Peyer's patch (tissue), 4 donors: ENCODE results near the gene PXDN.

Experiments used
- POLR2A ChIP-seq, 2 donors: fragments of 450-650 bp; IDR thresholded peaks; one replicate each; pipeline ENCODE4 v1.5.1; 2017; ENCODE audit warnings: antibody characterized with exemption in 2 of 2, mild to moderate bottlenecking in 2 of 2, moderate library complexity in 2 of 2
- TF ChIP-seq, protein P1 (sequence below), 6 experiments: fragments of 450-650 bp in 4 of 6; fragments of 200-600 bp in 2 of 6; sonication (generic) in 1 of 6; IDR thresholded peaks; one replicate each; pipeline ENCODE4 v1.5.1; 2017 to 2019; ENCODE audit warnings: antibody characterized with exemption in 6 of 6, mild to moderate bottlenecking in 3 of 6, moderate library complexity in 1 of 6

DNA sequence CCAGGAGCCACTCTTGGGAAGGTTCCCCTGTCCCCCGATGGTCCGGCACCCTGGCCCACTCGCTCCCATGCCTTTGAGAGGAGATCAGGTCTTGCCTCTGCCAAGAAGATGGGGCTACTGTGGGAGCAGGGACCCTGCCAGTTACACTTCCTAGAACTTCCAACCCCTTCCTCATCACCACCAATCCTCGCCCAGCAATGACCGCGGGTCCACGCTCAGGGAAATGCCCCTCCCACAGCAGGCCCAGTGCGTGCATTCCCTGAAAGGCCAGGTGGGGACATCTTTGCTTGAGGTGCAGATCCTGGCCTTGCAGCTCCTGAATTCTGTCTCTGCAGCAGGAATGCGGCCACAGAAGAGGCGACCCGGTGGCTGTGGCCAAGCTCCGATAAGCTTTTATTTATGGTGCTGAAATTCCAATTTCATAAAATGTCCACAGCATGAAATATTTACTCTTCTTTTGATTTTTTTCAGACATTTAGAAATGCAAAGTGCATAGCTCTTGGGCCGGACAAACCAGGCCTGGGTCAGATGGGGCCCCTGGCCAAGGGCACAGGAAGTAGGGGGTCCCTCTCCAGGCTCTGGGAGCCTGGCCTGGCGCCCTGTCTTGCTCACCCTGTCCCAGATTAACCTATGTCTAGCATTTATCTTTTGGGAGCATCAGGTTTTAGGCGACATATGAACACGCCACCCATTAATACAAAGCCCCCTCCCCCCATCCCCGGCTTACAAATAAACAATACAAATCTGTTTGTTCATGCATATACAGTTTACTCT, 29.8 kb downstream of the PXDN start:
- TF ChIP-seq, protein P1, sequence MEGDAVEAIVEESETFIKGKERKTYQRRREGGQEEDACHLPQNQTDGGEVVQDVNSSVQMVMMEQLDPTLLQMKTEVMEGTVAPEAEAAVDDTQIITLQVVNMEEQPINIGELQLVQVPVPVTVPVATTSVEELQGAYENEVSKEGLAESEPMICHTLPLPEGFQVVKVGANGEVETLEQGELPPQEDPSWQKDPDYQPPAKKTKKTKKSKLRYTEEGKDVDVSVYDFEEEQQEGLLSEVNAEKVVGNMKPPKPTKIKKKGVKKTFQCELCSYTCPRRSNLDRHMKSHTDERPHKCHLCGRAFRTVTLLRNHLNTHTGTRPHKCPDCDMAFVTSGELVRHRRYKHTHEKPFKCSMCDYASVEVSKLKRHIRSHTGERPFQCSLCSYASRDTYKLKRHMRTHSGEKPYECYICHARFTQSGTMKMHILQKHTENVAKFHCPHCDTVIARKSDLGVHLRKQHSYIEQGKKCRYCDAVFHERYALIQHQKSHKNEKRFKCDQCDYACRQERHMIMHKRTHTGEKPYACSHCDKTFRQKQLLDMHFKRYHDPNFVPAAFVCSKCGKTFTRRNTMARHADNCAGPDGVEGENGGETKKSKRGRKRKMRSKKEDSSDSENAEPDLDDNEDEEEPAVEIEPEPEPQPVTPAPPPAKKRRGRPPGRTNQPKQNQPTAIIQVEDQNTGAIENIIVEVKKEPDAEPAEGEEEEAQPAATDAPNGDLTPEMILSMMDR (IDR thresholded peaks at IDR 0.05) = no peak
- no peak for TF ChIP-seq POLR2A (IDR thresholded peaks at IDR 0.05)
